ENCODE data around the gene GUK1. TPM values are rescaled to one million over a fixed set of nuclear protein-coding genes. Genes with fewer than 3 reads are reported as not detected.

The GUK1 gene
- total RNA-seq, 1 donor from 2014 or later = 299 TPM

DNA sequence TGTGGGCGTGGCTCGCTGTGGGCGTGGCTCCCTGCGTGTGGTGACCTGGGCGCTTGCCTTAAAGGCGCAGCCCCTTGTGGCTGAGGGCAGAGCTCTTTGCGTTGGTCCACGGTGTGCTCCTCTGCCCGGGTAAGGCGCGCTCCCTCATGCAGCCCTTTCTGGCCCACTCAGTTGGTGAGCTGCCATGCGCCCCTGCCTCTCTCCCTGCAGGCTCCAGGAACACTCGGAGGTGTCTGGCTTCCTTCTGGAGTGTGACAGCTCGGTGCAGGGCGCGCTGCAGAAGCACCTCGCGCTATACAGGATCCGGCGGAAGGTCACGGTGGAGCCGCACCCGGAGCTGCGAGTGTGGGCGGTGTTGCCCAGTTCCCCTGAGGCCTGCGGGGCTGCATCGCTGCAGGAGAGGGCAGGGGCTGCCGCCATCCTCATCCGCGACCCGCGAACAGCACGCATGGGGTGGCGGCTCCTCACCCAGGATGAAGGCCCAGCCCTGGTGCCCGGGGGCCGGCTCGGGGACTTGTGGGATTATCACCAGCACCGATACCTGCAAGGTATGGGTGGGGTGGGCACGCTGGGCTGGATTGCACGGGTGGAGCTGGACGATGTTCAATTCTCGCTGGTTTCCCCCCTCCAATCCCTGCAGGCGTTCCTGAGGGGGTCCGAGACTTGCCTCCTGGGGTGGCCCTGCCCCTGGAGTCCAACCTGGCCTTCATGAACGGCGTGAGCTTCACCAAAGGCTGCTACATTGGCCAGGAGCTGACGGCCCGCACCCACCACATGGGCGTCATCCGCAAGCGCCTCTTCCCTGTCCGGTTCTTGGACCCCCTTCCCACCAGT is 34.6 kb downstream of the GUK1 start:
- Histone ChIP-seq H3K27ac (no peak overlapping the region), H3K27me3 (no peaks in the 10 kb centered on the region), H3K36me3 (peaks cover 0 to 10% of the 10 kb centered on the region in 2 donors), H3K4me1 (peaks cover 9% of the 10 kb centered on the region), H3K9me3 (no peaks in the 10 kb centered on the region), H3K4me3 (no peak overlapping the region)
- intact Hi-C loops (cut with DNase I) = no loop called here
- TF ChIP-seq POLR2AphosphoS5 (IDR thresholded peaks at IDR 0.05; ENCODE audit: insufficient read depth in 1 of 2, low read depth in 1 of 2) (no peak), POLR2A (IDR thresholded peaks at IDR 0.05) (no peak)
- TF ChIP-seq, protein P1, sequence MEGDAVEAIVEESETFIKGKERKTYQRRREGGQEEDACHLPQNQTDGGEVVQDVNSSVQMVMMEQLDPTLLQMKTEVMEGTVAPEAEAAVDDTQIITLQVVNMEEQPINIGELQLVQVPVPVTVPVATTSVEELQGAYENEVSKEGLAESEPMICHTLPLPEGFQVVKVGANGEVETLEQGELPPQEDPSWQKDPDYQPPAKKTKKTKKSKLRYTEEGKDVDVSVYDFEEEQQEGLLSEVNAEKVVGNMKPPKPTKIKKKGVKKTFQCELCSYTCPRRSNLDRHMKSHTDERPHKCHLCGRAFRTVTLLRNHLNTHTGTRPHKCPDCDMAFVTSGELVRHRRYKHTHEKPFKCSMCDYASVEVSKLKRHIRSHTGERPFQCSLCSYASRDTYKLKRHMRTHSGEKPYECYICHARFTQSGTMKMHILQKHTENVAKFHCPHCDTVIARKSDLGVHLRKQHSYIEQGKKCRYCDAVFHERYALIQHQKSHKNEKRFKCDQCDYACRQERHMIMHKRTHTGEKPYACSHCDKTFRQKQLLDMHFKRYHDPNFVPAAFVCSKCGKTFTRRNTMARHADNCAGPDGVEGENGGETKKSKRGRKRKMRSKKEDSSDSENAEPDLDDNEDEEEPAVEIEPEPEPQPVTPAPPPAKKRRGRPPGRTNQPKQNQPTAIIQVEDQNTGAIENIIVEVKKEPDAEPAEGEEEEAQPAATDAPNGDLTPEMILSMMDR (IDR thresholded peaks at IDR 0.05) = no peak
- DNase-seq (ENCODE audit: extremely low spot score in 2 of 2) = no peak

DNA sequence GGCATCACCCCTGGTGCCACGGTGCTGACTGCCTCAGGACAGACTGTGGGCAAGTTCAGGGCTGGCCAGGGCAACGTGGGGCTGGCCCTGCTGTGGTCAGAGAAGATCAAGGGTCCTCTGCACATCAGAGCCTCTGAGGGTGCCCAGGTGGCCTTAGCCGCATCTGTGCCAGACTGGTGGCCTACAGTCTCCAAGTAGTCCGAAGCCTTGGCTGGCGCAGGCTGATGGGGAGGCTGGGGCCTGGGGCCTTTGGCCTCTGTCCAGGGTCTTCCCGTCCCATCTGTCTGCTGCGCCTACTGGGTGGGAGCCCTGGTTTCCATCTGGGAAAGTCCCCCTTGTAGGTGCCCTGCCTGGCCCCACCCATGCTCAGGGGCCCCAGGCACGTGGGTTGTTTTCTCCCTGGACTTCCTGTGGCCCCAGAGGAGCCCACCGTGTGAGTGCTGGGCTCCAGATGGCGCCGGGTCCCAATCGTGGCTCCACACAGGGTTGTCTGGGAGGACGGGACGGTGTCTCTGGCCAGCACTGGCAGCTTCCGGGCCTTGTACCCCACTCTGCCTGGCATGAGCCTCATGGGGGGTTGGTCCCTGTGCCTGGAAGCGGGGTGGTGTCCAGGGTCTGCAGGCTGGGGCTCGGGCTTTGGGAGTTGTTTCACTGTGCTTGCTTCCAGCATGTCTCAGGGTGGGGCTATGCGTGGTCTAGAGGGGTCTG is 35.4 kb downstream of the GUK1 start:
- Histone ChIP-seq H3K9me3 (no peaks in the 10 kb centered on the region), H3K4me3 (no peak overlapping the region), H3K36me3 (peaks cover 0 to 10% of the 10 kb centered on the region in 2 donors), H3K27me3 (no peaks in the 10 kb centered on the region), H3K27ac (no peak overlapping the region), H3K4me1 (peaks cover 9% of the 10 kb centered on the region)
- TF ChIP-seq POLR2A (IDR thresholded peaks at IDR 0.05) = no peak
- TF ChIP-seq, protein P1 (IDR thresholded peaks at IDR 0.05) = no peak
- TF ChIP-seq POLR2AphosphoS5 (IDR thresholded peaks at IDR 0.05; ENCODE audit: insufficient read depth in 1 of 2, low read depth in 1 of 2) = no peak
- no peak for DNase-seq (ENCODE audit: extremely low spot score in 2 of 2)
- intact Hi-C loops (cut with DNase I) = no loop called here

DNA sequence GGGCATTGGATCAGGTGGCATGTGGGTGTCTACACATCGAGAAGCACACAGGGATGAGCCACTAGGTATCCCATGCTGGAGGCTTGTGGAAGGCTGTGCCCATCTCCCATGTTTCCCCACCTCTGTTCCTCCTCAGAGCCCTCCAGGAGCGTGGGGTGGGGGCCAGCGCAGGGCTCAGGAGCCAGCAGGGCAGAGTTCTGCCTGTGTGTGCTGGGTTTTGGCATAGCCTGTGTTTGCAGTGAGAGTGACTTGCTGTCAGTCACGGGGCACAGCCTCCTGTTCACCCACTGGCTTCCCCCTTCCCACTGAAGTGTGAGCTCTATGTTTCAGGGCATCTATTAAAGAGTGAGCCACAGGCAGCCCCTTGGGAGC is 35.9 kb downstream of the GUK1 start:
- no peak for DNase-seq (ENCODE audit: extremely low spot score in 2 of 2)
- no peaks in the 10 kb centered on the region for H3K27me3 ChIP-seq
- no peak overlapping the region for H3K27ac ChIP-seq
- no peaks in the 10 kb centered on the region for H3K9me3 ChIP-seq
- H3K4me3 ChIP-seq = no peak overlapping the region
- peaks cover 9% of the 10 kb centered on the region for H3K4me1 ChIP-seq
- H3K36me3 ChIP-seq = peaks cover 0 to 10% of the 10 kb centered on the region in 2 donors
- TF ChIP-seq POLR2A (IDR thresholded peaks at IDR 0.05) (no peak), POLR2AphosphoS5 (IDR thresholded peaks at IDR 0.05; ENCODE audit: insufficient read depth in 1 of 2, low read depth in 1 of 2) (no peak)
- TF ChIP-seq, protein P1 (IDR thresholded peaks at IDR 0.05) = no peak
- intact Hi-C loops (cut with DNase I) = no loop called here

DNA sequence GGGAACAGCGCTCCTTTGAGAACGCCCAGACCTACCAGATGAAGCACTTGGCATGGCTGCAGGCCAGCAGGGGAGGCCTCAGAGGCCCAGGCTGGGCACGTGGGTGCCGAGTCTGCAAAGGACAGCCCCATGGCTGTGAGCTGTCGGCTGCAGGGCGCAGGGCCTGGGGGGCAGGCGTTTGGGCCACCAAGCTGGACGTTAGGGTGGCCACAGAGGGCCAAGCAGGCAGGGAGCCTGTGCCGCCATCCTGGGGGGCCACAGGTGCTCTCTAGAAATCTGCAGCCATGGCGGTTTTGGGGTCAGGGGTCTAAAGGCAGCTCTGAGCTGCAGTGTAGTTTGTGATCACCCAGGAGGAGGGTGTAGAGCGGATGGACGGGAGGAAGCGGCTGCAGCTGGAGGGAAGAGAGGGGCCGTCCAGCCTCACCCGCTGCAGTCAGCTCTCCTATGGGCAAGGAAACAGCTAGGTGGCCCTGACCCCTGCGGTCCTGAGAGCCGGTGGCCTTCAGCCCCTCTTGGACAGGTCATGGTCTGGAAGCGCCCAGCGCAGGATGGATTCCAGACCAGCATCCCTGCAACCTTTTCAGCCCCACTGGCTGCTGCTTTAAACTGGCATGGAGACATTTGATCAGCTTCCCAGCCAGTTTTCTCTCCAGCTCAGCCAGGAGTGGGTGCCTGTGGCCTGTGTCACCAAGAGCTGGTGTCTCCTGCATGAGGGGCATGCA is 36.5 kb downstream of the GUK1 start:
- H3K4me3 ChIP-seq = no peak overlapping the region
- H3K36me3 ChIP-seq = peaks cover 0 to 10% of the 10 kb centered on the region in 2 donors
- no peak for DNase-seq (ENCODE audit: extremely low spot score in 2 of 2)
- H3K9me3 ChIP-seq = no peaks in the 10 kb centered on the region
- H3K27me3 ChIP-seq = no peaks in the 10 kb centered on the region
- no peak overlapping the region for H3K27ac ChIP-seq
- TF ChIP-seq, protein P1 (IDR thresholded peaks at IDR 0.05) = no peak
- no peak for TF ChIP-seq POLR2AphosphoS5 (IDR thresholded peaks at IDR 0.05; ENCODE audit: insufficient read depth in 1 of 2, low read depth in 1 of 2)
- no peak for TF ChIP-seq POLR2A (IDR thresholded peaks at IDR 0.05)
- intact Hi-C loops (cut with DNase I) = no loop called here
- peaks cover 9% of the 10 kb centered on the region for H3K4me1 ChIP-seq

Measured in vagina (tissue), 2 donors.